HEK293 (cell line): ENCODE results near the gene MC1R.
A peak's percentile ranks its signal among the peaks of the same experiment; 100 is the strongest.

Experiments used
- KLF1 ChIP-seq: fragments of 450-650 bp; formaldehyde crosslinking; IDR thresholded peaks from 2 replicates; pipeline ENCODE4 v1.5.1; 2016; ENCODE audit warnings: missing biosample characterization, missing genetic modification characterization
- KLF9 ChIP-seq: fragments of 450-650 bp; formaldehyde crosslinking; IDR thresholded peaks from 2 replicates; pipeline ENCODE4 v1.5.1; 2016; ENCODE audit warnings: missing biosample characterization, missing genetic modification characterization, low read depth
- YY1 ChIP-seq: fragments of 450-650 bp; formaldehyde crosslinking; IDR thresholded peaks from 2 replicates; pipeline ENCODE4 v1.5.1; 2018; ENCODE audit warnings: missing biosample characterization, missing genetic modification characterization
- ZNF24 ChIP-seq: fragments of 450-650 bp; formaldehyde crosslinking; IDR thresholded peaks from 2 replicates; pipeline ENCODE4 v1.5.1; 2016; ENCODE audit warnings: missing biosample characterization, missing genetic modification characterization
- ZNF48 ChIP-seq: fragments of 450-650 bp; formaldehyde crosslinking; IDR thresholded peaks from 2 replicates; pipeline ENCODE4 v1.5.1; 2016; ENCODE audit warnings: missing biosample characterization, missing genetic modification characterization
- ZNF555 ChIP-seq: fragments of 450-650 bp; formaldehyde crosslinking; conservative IDR thresholded peaks from 2 replicates; pipeline ENCODE4 v1.5.1; 2017; ENCODE audit warnings: missing biosample characterization, mild to moderate bottlenecking, missing genetic modification characterization, inconsistent platforms
- TF ChIP-seq, protein P1 (sequence below): fragments of 450-650 bp; formaldehyde crosslinking; IDR thresholded peaks from 2 replicates; pipeline ENCODE4 v1.5.1; 2016; ENCODE audit warnings: missing biosample characterization, missing genetic modification characterization

DNA sequence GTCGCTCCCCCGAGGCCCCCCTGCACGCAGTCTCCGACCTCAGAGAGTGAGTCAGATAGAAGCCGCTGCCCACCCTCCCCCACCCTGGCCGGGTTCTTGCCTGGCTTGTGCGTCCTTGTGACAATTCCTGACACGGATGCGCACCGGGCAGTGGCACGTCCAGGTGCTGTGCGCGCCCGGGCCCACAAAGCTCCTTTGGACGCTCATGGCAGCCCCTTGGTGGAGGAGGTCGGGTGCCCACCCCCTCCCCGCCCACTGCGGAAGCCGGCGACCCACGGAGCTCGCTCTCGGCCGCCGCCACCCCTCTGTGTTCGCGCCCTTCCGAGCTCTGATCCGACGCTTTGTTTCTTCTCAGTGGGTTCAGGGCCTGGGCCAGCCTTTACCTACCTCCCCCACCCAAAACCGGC lies 3.8 kb downstream of the MC1R start:
- no peak for TF ChIP-seq ZNF48 (tag by site-specific recombination)
- no peak for TF ChIP-seq KLF1 (tag by site-specific recombination)
- TF ChIP-seq YY1 (tag by site-specific recombination), result no peak
- TF ChIP-seq, protein P1, sequence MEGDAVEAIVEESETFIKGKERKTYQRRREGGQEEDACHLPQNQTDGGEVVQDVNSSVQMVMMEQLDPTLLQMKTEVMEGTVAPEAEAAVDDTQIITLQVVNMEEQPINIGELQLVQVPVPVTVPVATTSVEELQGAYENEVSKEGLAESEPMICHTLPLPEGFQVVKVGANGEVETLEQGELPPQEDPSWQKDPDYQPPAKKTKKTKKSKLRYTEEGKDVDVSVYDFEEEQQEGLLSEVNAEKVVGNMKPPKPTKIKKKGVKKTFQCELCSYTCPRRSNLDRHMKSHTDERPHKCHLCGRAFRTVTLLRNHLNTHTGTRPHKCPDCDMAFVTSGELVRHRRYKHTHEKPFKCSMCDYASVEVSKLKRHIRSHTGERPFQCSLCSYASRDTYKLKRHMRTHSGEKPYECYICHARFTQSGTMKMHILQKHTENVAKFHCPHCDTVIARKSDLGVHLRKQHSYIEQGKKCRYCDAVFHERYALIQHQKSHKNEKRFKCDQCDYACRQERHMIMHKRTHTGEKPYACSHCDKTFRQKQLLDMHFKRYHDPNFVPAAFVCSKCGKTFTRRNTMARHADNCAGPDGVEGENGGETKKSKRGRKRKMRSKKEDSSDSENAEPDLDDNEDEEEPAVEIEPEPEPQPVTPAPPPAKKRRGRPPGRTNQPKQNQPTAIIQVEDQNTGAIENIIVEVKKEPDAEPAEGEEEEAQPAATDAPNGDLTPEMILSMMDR (tag by site-specific recombination), result no peak
- no peak for TF ChIP-seq ZNF24 (tag by site-specific recombination)
- TF ChIP-seq ZNF555, result no peak
- peak; percentile 62; the same call in 1 of the 2 replicates for TF ChIP-seq KLF9 (tag by site-specific recombination)
